IMR-90 (cell line): ENCODE measurements around the gene COX4I1.

Experiments used
- CEBPB ChIP-seq: IDR thresholded peaks from 2 replicates; pipeline ENCODE4 v1.6.1; 2012; ENCODE audit warnings: low read depth, low read length, improper control_type of control experiment
- MAZ ChIP-seq: IDR thresholded peaks from 2 replicates; pipeline ENCODE4 v1.6.1; 2012; ENCODE audit warnings: low read depth, mild to moderate bottlenecking, low read length, improper control_type of control experiment, moderate library complexity, borderline replicate concordance
- MXI1 ChIP-seq: IDR thresholded peaks from 2 replicates; pipeline ENCODE4 v1.6.1; 2012; ENCODE audit warnings: low read depth, mild to moderate bottlenecking, low read length, moderate library complexity, borderline replicate concordance
- NFE2L2 ChIP-seq: fragments of 150-350 bp; IDR thresholded peaks from 2 replicates; pipeline ENCODE4 v1.6.1; 2016; ENCODE audit warnings: low read depth, mild to moderate bottlenecking, low read length
- POLR2A ChIP-seq: IDR thresholded peaks from 2 replicates; pipeline ENCODE4 v1.6.1; 2012; ENCODE audit warnings: mild to moderate bottlenecking, low read depth, low read length
- RAD21 ChIP-seq: IDR thresholded peaks from 2 replicates; pipeline ENCODE4 v1.6.1; 2012; ENCODE audit warnings: low read length, improper control_type of control experiment
- TF ChIP-seq, protein P1 (sequence below): conservative IDR thresholded peaks from 2 replicates; pipeline ENCODE4 v1.5.1; 2012; ENCODE audit warnings: mild to moderate bottlenecking, low read depth, low read length, improper control_type of control experiment
- TF ChIP-seq, protein P2 (sequence below): fragments of 150-350 bp; IDR thresholded peaks from 2 replicates; pipeline ENCODE4 v1.6.1; 2017; ENCODE audit warnings: mild to moderate bottlenecking, antibody characterized with exemption, low read length, low read depth

DNA sequence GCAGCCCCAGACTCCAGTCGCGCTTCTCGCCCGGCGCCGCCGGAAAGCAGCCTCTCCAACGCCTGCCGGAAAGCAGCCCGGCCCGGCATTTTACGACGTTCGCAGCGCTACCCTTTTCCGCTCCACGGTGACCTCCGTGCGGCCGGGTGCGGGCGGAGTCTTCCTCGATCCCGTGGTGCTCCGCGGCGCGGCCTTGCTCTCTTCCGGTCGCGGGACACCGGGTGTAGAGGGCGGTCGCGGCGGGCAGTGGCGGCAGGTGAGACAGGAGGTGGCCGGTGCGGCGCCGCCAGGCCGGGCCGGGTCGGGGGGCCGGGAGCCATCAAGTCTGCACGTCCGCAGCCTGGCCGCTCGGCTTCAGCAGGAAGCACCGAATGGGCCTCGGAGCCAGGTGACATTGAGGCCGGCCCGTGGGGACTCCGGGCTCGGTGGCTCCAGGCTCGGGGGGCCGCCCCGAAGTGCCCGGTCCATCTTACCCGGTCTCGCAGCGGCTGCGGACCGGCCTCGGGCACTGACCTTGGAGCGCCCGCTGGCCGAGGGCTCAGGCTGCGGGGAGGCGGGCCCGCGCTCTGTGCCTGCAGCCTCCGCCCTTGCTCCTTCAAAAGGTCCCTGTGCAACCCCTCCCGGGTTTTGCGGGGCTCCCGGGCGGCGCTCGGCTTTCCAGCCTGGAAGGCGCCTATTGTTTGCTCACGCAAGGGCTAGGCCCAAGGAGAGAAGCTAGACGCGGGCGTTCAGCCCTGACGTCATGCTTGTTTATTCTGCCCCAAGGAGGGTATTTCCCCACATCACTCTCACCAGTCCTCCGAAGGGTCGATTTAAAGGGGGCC lies at the start of gene COX4I1, which contains the start of gene EMC8:
- TF ChIP-seq, protein P1, sequence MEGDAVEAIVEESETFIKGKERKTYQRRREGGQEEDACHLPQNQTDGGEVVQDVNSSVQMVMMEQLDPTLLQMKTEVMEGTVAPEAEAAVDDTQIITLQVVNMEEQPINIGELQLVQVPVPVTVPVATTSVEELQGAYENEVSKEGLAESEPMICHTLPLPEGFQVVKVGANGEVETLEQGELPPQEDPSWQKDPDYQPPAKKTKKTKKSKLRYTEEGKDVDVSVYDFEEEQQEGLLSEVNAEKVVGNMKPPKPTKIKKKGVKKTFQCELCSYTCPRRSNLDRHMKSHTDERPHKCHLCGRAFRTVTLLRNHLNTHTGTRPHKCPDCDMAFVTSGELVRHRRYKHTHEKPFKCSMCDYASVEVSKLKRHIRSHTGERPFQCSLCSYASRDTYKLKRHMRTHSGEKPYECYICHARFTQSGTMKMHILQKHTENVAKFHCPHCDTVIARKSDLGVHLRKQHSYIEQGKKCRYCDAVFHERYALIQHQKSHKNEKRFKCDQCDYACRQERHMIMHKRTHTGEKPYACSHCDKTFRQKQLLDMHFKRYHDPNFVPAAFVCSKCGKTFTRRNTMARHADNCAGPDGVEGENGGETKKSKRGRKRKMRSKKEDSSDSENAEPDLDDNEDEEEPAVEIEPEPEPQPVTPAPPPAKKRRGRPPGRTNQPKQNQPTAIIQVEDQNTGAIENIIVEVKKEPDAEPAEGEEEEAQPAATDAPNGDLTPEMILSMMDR = no peak
- no peak for TF ChIP-seq RAD21
- TF ChIP-seq POLR2A = peak; percentile 83
- peak; percentile 51; the same call in 1 of the 2 replicates for TF ChIP-seq CEBPB
- TF ChIP-seq MXI1 = no peak; the same call in 1 of the 2 replicates
- peak; percentile 46; the same call in 1 of the 2 replicates for TF ChIP-seq MAZ
- TF ChIP-seq NFE2L2 = no peak
- TF ChIP-seq, protein P2, sequence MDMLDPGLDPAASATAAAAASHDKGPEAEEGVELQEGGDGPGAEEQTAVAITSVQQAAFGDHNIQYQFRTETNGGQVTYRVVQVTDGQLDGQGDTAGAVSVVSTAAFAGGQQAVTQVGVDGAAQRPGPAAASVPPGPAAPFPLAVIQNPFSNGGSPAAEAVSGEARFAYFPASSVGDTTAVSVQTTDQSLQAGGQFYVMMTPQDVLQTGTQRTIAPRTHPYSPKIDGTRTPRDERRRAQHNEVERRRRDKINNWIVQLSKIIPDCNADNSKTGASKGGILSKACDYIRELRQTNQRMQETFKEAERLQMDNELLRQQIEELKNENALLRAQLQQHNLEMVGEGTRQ = no peak
